HG03175 (cell line): ENCODE results near the gene GRIN2A.
"Not testable (repeated sequence)": the region's sequence is repeated elsewhere in the genome, so short reads cannot be mapped to it uniquely, and the experiment has no call there.

ENCODE experiments used
- ATAC-seq: cut with Tn5 transposase; IDR thresholded peaks from one replicate; pipeline ENCODE4 v1.9.1; 2021; ENCODE audit warnings: mild to moderate bottlenecking, moderate library complexity; ENCODE audit not compliant: unreplicated experiment

The GRIN2A gene

DNA sequence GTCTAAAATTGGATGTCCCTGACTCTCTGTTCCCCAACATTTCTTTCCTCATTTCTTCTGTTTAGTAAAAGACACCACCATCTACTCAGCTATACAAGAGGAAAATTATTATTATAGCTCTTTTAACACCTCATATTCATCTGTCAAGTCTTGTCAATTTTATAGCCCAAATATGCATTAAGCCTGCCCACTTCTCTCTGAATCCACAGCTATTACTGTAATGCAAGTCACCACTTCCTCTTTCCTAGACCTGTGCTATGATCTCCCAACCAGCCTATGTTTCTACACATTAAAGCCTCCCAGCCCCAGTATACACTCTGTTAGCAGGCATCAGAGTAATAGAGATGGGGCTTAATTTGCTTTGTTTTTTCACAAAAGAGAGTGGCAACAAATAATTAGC is 252.9 kb downstream of the GRIN2A start:
- ATAC-seq: no peak

DNA sequence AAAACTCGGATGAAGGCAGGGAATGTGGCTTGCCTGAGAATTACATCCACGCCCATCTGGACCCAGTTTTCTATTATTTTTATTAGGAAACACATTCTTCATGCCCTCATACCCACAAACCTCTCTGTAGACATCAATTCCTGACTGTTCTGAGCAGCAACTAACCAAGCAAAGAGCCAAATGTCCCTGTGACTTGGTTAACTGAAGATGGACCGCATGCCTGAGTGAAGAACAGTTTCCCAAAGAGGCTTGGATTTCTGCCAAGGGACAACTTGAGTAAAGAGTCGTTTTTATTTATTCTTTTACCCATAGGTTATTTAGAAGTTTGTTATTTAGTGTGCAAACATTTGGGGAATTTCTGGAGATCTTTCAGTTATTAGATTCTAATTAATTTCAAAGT is 259.8 kb downstream of the GRIN2A start:
- no peak for ATAC-seq

DNA sequence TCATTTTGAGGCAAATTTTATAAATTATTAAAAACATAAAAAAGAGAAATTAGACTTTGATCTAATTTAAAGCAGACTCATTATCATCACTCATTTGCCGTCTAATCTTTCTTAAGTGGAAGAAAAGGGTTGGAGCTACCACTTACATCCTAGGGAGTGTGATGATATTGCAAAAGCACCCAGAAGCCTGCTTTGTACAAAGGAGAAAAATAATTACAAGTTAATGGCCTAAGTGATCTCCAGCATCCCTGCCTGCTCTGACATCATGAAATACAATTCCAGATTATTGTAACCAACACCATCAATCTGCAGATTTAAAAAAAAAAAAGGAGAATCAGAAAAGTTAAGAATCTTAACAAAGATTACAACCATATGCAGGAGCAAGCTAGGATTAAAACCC is 260.2 kb downstream of the GRIN2A start:
- ATAC-seq: no peak

DNA sequence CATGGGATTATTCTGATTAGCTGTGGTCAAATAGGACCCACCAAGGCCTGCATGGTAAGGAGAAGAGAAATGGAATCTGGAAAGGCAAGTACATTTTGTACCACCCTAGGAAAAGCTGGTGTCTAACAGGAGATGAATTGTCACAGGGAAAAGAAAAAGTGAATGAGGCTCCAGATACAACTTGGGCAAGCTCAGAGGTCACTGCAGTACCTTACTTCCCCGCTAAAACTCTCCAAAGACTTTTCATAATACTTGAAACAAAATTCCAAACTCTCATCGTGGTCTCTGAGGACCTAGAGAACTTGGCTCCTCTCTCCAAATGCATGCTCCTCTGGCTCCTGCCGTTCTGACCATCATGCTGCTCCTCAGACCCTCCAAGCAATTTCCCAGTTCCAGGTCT is 262.8 kb downstream of the GRIN2A start:
- no peak for ATAC-seq

DNA sequence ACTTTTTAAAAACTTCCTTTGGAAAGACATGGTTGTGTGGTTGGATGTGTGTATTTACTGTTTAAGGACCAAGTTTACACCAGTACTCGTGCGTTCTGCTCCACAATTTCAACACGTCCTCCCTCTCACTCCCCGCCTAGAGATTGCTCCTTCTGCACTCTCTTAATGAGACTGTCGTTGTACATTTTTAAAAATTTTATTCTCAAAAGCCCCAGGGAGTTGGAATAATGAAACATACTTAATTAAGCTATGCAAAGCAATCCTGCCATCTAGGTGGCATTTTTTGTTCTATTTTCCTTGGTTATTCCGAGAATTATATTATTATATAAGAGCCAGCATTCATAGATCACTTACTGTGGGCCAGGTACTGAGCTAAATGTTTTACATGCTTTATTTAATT is 264.5 kb downstream of the GRIN2A start:
- no peak for ATAC-seq

DNA sequence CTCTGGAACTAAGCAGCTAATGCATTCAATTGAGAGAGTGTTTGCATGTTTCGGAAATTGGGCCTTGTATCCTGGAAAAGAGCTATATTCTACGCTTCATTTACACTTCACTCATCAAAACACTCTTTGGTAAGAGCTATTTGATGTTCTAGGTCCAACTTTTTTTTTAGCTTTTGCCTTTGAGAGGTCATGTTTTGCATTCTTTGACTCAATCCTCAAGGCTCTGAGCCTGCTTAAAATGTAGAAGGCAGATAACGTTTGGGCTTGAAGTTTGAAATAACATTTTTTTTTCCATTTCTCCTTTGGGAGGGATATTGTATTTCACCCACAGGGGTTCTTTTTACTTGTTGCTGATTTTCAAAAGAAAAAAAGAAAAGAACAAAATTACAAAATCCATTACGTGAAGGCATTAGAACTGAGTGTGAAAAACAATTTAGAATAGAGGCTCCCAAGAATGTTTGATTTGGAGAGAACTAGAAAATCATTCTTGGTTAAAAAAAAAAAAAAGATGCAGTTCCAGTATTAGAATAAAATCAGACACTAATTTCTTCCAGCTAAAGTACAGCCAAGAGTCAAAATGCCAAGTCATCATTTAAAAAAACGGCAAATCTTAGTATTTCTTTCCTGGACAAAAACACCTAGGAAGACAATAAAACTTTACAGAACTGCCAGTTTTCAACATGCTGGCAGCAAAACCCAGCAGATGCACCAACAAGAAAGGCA is 268.5 kb downstream of the GRIN2A start:
- no peak for ATAC-seq

DNA sequence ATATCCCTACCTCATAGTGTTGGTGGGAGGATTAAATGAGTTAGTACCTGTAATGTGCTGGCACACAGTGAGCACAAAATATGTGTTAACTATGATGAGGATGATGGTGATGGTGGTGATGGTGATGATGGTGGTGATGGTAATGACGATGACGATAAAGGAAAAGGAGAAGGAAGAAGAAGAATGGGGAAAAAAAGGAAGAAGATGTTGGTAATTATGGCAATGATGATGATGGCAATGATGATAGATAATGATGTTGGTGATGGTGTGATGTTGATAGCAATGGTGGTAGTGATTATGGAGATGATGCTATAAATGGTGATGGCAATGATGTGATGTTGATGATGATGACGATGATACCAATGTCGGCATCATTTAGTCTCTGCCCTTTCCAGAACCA is 270.2 kb downstream of the GRIN2A start:
- ATAC-seq: no peak

DNA sequence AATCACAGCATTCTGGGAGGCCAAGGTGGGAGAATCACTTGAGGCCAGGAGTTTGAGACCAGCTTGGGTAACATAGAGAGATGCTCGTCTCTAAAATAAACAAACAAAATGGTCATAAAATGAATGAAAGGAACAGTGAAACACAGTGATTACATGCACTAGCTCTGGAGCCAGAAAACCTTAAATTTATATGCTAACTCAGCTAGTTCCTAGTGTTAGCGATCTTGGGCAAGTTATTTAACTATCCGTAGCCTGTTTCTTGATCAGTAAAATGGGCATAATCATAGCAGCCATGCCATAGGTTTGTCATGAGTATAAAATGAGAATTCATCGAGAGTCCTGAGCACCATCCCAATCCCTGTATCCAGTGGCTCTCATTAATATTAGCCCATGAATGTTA is 271.0 kb downstream of the GRIN2A start:
- ATAC-seq: no peak

DNA sequence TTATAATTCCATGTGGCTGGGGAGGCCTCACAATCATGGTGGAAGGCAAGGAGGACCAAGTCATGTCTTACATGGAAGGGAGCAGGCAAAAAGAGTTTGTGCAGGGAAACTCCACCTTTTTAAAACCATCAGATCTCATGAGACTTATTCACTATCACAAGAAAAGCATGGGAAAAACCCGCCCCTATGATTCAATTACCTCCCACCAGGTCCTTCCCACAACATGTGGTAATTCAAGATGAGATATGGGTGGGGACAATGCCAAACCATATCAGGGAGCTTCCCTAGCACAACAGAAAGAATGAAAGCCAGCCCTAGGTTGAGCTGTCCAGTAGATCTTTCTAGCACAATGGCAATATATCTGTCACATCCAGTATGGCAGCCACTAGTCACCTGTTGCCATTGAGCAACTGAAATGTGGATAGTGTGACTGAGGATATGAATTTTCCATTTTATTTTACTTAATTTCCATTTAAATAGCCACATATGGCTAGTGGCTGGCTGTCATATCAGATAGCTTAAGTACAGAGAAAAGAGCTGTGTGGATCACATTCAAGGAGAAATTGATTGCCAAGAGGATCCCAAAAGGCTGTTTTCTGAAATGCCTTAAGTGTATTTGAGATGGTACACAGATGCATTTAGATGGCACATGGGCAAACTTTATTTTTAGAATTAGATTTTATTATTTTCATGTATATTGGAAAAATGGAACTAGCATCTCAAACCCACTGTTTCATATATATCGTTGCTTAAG is 273.0 kb downstream of the GRIN2A start:
- no peak for ATAC-seq

DNA sequence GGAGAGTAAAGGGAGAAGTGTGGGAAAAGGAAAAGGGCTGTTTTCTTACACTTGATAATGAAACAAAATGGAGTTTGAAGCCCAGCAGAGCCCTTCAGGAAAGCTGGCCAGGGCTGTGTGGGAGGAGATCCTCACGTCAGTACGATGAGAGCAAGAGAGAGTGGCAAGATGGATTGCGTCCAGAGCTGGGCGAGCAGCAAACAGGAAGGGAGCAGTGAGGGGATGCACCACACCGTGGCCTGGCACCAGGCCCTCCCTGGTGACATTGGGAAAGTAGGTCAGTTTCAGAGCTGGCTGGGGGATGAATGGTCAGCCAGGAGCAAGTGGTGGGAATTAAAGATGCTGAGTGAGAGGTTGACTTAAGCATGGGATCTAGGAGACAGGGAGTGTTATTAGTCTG is 273.6 kb downstream of the GRIN2A start:
- ATAC-seq: no peak

DNA sequence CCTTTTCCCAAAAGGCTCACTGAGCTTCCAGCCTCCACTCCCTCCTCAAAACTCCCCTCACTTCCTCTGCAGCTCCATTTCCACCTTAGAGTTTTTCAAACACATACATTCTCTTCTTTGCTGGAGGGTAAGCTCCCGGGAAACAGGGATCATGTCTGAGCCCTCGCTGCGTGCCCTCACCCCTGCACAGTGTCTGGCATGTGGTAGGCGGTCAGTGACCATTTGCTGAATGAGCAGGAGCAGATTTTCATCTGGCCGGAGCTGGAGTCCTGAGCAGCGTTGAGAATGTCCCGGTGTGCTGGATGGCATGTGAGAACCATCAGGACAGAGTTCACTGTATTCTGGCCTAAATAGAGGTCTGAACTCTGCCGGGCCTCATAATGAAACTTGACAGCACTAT is 274.5 kb downstream of the GRIN2A start:
- no peak for ATAC-seq

DNA sequence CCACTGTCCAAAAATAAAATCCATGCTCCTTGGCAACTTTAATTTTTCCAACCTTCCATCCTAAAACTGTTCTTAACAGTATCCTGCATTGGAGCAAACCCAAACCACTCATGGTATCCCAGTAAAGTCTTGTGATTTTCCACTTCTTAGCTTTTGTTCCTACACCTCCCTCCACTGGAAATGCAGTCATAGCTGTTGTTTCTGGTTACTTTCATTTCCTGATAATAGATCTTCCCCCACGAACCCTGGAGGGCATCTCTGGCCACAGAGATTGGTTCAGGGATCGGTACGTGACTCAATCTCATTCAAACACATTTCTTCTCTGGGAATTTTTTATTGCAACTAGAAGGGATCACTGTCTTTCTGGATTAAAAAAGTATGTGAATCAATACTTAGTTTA is 276.0 kb downstream of the GRIN2A start:
- ATAC-seq: no peak

DNA sequence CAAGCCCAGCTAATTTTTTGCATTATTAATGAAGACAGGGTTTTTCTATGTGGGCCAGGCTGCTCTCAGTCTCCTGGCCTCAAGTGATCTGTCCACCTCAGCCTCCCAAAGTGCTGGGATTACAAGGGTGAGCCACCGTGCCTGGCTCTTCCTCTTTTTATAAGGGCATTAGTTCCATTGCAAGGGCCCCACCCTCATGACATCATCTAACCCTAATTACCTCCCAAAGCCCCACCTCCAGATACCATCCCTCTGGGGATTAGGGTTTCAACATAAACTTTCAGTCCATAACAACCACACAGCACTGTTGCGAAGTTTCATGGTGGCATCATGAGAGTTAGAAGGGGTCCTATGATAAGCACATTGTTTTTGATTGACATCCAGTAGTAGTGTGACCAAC is 277.7 kb downstream of the GRIN2A start:
- ATAC-seq: no peak

DNA sequence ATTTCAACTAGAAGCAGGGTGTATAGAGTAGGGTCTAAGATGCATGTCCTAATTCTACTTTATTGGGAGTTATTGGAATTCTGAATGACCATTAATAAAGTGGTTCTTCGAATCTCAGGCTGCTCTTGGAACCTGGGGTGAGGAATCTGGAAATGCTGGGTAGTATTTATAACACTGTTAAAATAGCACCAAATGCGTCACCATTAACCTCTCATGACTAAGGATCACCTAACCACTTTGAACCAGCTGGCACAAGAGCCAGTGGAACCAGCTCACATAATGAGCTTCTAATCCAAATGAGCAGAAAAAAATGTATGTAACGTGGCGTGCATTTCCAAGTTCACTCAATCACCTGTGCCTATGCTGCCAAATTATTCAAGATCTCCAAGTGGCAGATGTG is 281.7 kb downstream of the GRIN2A start:
- no peak for ATAC-seq

DNA sequence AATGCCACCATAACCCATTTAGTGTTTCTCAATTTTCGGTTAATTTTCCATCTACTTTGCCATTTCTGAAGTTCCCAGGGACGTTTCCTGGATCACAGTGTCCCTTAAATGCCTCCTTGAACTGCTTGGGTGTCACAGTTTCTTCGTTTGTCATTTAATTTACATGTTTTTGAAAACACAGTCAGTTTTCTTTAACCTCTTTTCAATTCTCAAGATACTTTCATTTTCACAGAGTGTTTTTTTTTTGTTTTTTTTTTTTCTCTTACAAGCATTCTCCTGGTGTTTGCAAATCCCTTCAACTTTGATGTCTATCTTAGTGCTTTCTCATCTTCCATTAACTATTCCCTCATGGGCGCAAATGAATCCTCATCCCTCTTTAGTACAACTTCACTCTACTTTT is 283.7 kb downstream of the GRIN2A start:
- no peak for ATAC-seq

DNA sequence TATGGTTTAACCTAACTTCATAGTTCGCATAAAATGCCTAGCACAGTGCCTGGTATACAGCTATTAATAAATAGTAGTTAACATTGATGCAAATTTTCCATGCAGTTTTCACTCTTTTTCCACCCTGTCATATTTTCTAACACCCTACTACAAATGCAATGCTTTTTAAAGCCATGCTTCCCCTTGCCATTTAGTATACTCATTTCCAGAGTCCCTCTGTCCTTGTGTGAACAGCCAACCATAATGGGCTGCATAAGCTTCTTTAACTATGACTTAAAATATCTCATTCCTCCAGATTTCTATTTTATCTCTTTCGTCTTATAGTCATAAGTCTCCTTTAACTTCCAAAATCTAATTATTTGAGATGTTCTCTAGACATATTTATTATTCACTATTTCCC is 284.1 kb downstream of the GRIN2A start:
- no peak for ATAC-seq

DNA sequence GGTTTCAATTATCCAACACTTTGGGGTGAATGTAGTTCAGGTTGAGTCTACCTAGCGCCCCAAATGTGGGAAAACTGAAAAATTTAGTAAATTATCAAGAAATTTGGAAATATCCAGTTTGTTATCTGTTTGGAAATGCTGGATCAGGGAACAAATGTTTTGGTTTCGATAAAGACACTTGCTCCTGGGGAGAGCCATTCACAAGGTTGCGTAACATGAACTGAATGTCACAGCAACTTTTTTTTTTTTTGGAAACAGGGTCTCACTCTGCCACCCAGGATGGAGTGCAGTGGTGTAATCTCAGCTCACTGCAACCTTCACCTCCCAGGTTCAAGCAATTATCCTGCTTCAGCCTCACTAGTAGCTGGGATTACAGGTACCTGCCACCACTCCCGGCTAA is 286.4 kb downstream of the GRIN2A start:
- no peak for ATAC-seq

DNA sequence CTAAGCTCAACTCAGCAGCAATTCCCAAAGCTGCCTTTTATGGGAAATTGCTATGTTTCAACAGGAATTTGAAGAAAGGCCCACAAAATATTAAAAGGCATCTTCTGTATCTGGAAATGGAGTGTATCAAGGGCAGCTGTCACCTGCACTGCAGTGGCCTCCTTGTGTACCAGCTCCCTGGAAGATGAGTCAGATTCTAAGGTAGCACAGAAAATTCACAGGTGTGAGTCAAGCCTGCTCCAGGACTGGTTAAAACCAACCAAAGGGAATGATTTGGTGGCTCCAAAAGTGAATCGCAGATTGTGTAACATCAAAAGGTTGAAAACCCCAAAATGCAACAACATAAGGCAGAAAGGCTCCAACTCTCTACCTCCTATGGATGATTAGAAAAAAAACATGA is 296.4 kb downstream of the GRIN2A start:
- ATAC-seq: no peak

DNA sequence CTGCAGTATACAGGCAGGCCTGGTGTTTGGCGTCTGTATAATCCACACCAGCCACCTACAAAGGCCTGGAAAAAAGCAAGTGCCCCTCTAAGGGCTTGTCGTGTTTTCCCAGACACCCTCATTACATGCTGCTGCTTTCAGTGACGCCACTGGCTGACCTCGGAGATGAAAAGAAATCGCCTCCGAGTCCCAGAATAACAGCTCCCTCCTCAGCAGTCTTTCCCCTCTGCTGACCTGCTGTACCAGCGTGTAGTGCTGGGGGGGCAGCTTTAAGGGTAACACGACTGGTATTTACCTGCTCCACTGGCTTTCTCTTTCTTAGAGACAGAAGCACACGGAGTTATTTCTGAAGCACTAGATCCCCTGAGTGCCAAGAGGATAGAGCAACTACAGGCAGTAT is 296.8 kb downstream of the GRIN2A start:
- ATAC-seq: no peak

DNA sequence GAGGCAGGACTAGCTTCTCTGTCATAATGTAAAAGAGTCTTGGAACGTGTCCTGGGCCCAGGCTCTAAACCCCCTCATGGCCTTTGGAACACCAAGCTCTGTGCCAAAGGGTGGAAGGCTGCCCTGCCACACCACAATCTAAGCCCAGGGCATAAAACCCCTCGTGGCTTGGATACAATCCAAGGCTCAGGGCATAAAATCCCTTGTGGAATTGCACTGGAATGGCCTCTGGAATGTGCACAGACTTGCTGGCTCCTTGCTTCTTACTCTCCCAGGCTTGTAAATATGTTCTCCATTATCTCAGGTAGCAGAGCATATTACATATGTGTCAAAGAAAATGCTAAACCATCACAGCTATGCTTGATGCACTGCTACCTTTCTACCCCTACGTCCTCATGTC is 306.2 kb downstream of the GRIN2A start:
- not testable (repeated sequence) for ATAC-seq

DNA sequence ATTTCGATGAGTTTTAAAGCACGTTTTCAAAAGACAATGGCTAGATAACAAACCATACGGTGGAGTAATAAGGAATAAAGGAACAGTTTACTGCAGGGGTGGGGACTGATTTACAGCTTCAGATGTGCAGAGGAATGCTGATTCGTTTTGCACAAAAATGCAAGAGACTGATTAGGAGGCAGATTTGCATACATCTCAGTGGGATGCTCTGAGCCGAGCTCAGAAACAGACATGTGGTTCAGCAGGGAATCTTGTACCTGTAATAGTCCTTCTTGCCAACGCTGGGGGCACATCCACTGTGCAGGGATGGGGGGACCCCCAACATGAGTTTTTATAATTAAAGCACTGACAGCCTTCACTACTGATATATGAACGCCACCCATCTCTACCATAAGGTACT is 308.0 kb downstream of the GRIN2A start:
- no peak for ATAC-seq

DNA sequence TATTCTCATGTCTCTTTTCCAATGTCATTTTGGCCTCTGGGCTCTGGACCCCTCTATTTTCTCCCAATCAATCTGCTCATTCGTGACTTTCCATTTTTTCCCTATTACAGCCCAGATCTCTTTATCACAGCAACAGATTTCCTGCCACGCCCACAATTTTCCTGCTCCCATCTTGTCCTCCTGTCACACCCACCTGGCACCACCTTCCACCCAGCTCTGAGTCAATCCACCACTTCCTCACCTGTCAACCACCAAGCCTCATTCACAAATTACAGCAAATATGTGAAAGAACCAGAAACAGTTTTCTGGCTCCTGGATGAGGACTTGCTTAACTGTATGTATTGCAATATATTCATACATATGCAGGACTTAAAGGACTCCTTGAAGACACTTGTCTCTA is 311.3 kb downstream of the GRIN2A start:
- no peak for ATAC-seq

DNA sequence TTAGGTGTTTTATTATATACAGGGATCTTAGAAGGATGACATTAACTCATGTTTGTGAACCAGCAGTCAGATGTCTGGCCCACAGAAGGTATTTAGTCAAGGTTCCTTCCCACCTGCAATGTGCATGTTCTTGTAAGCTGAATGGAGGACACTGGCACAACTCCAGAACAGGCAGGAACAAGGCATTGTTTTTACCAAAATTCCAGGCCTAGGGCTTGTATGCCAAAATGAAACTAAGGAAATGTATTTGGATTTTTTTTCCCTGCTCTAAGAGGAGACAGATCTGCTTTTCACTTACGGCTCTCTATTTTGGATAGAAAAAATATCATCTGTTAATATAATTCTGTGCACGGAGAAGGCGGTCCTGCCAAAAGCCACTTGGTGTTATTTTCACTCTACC is 312.5 kb downstream of the GRIN2A start:
- ATAC-seq: no peak
